Heart left ventricle (tissue), 16 donors: Measurements from ENCODE around the gene TRMT2A. TPM values are rescaled to one million over a fixed set of nuclear protein-coding genes. Genes with fewer than 3 reads are reported as not detected.
A peak's percentile ranks its signal among the peaks of the same experiment; 100 is the strongest.

Experiments used
- ATAC-seq, 4 donors: fragments of 200-7000 bp; cut with Tn5 transposase; one replicate each; pipeline ENCODE4 v1.9.1; 2020 to 2022; ENCODE audit warnings: moderate library complexity in 4 of 4, mild to moderate bottlenecking in 3 of 4, moderate number of reproducible peaks in 1 of 4
- DNase-seq, 5 donors: peaks; one replicate each; pipeline ENCODE4 v3.0.0-alpha.2; 2020
- H3K27ac ChIP-seq, 12 donors: fragments of 200-600 bp; sonication (generic) in 4 of 12; one replicate each; pipeline versions ENCODE4 v1.5.0 to v1.8.0; 2016 to 2022; ENCODE audit warnings: mild to moderate bottlenecking in 2 of 12
- H3K27me3 ChIP-seq, 9 donors: fragments of 200-600 bp; sonication (generic) in 2 of 9; one replicate each; pipeline versions ENCODE4 v1.5.1 to v1.8.0; 2016 to 2022; ENCODE audit warnings: mild to moderate bottlenecking in 3 of 9
- H3K36me3 ChIP-seq, 9 donors: fragments of 200-600 bp; sonication (generic) in 2 of 9; one replicate each; pipeline versions ENCODE4 v1.5.0 to v1.8.0; 2018 to 2022; ENCODE audit warnings: mild to moderate bottlenecking in 2 of 9
- H3K4me1 ChIP-seq, 12 donors: fragments of 200-600 bp; sonication (generic) in 4 of 12; one replicate each; pipeline versions ENCODE4 v1.5.0 to v1.8.0; 2016 to 2022; ENCODE audit warnings: mild to moderate bottlenecking in 3 of 12
- H3K4me3 ChIP-seq, 12 donors: fragments of 200-600 bp; sonication (generic) in 4 of 12; one replicate each; pipeline versions ENCODE4 v1.5.0 to v1.8.0; 2017 to 2022; ENCODE audit warnings: mild to moderate bottlenecking in 9 of 12, moderate library complexity in 4 of 12
- H3K9me3 ChIP-seq, 12 donors: fragments of 200-600 bp; sonication (generic) in 4 of 12; one replicate each; pipeline versions ENCODE4 v1.5.0 to v1.8.0; 2016 to 2022; ENCODE audit warnings: mild to moderate bottlenecking in 1 of 12
- CTCF ChIP-seq, 12 donors: fragments of 200-600 bp; sonication (generic) in 4 of 12; IDR thresholded peaks; one replicate each; pipeline versions ENCODE4 v1.5.0 to v1.8.0; 2018 to 2022; ENCODE audit warnings: antibody characterized with exemption in 12 of 12, mild to moderate bottlenecking in 5 of 12
- POLR2A ChIP-seq, 2 donors: fragments of 450-650 bp; IDR thresholded peaks; one replicate each; pipeline ENCODE4 v1.6.1; 2017; ENCODE audit warnings: antibody characterized with exemption in 2 of 2, mild to moderate bottlenecking in 2 of 2, moderate library complexity in 2 of 2
- WGBS, 4 donors: extraction: QIAGEN DNeasy Blood & Tissue Kit in 2 of 4; methylation state at CpG; one replicate each; pipeline versions ENCODE4 v1.1.5 to v1.1.7; 2013 to 2018; 5-methylcytosine and 5-hydroxymethylcytosine counted together
- intact Hi-C, 10 donors: fragments of 100-400 bp; cut with DNase I; formaldehyde crosslinking; loops; one replicate each; pipeline versions ENCODE4 v1.11.1 to v1.14.2; 2022
- polyA plus RNA-seq, 2 donors: library from polyadenylated mRNA; stranded (reverse); fragments of 200-250 nt; gene quantifications; one replicate each; pipeline ENCODE4 v1.2.3, GENCODE V29; 2013
- total RNA-seq, 9 donors: library from RNA; depleted of rRNA in 2 of 9; stranded (reverse); fragments of >200 nt in 2 of 9; fragmentation: NEBNext Ultra II Directional in 3 of 9; extraction: Animal tissue kit (Norgen Biotek cat#: 25700) in 3 of 9; gene quantifications; one replicate each; pipeline versions ENCODE4 v1.1.0 to v1.2.4, GENCODE V29; 2016 to 2023
- donor health status: ischemic (EF 13 %, LVEDD 7.1; RV severe dilation, severe dysfunction).
- donor health status: healthy with polysubstance abuse.
- donor health status: DM: no; HTN: yes; CAD: no.
- donor health status: DM: no; HTN: no; CAD: no.
- donor health status: ischemic (EF 25% LVEDD 6.9; RV normal size, moderate dysfunction).
- donor health status: ischemic (EF 25% LVEDD 5.7; RV mildly dilated, moderate dysfunction).
- donor health status: healthy.
- donor health status: DM: yes; HTN: yes; CAD: no.
- donor health status: ischemic (EF 35%, LVEDD 5.7; RV mildly dilated, moderate dysfunction).
- donor health status: nonischemic (EF 11% LVEDD 7.7; RV severe dilation, severe dysfunction).
- donor health status: DM: yes; HTN: yes; CAD: no.
- donor health status: PGD.
- donor health status: ischemic (EF 29% LVEDD 5.4; RV normal size, mild dysfunction).
- donor health status: nonischemic (EF 23%, LVEDD 6.1; RV moderate dilation, normal function).

Gene TRMT2A
- total and polyA plus RNA-seq, 11 donors: 15.8 to 31.3 (median 20.2) TPM

- ATAC-seq (no peak), DNase-seq (no peak)
- intact Hi-C loops: loop anchor here in 6 of 10 donors (2.0 to 5.0 kb wide), 3 partner anchors 111 to 129 kb away; partner anchors contain the start of gene RTN4R (in 4 of the 6)
- H3K4me3 ChIP-seq: no peak overlapping the region
- WGBS, 4 donors: 62 to 66% (median 64%) methylated on average over 7 of the region's 7 CpGs
- peaks cover 0 to 11% (median 0%) of the 10 kb centered on the region in 12 donors for H3K4me1 ChIP-seq
- H3K36me3 ChIP-seq: no peaks in the 10 kb centered on the region
- no peaks in the 10 kb centered on the region for H3K9me3 ChIP-seq
- no peak overlapping the region for H3K27ac ChIP-seq
- TF ChIP-seq CTCF (IDR thresholded peaks at IDR 0.05) (no peak), POLR2A (IDR thresholded peaks at IDR 0.05) (no peak)
- H3K27me3 ChIP-seq: peaks cover 0 to 10% (median 0%) of the 10 kb centered on the region in 9 donors
Observed at GRCh38 chr22:20156042-20156389, 39.0 kb upstream of the TRMT2A start.

- Histone ChIP-seq H3K4me1 (peaks cover 0 to 11% (median 0%) of the 10 kb centered on the region in 12 donors), H3K27me3 (peaks cover 0 to 10% (median 0%) of the 10 kb centered on the region in 9 donors), H3K27ac (no peak overlapping the region), H3K9me3 (no peaks in the 10 kb centered on the region), H3K36me3 (no peaks in the 10 kb centered on the region), H3K4me3 (peak overlapping the region in 10 of 12 donors; percentile 21 to 42 (median 32))
- peak; percentile 69 to 84 (median 73) for DNase-seq
- peak; percentile 11 to 83 (median 46) for ATAC-seq
- 54 to 72% (median 61%) methylated on average over 19 to 30 of the region's 30 CpGs for WGBS, 4 donors
- no peak for TF ChIP-seq POLR2A (IDR thresholded peaks at IDR 0.05)
- TF ChIP-seq CTCF (IDR thresholded peaks at IDR 0.05): no peak
- intact Hi-C loops: loop anchor here in 7 of 10 donors (1.0 to 5.0 kb wide), 4 partner anchors 112 to 129 kb away; partner anchors contain the start of gene RTN4R (in 5 of the 7)
Observed at GRCh38 chr22:20155330-20156041, 38.5 kb upstream of the TRMT2A start.

GRCh38 chr22:20154602-20155187, 37.7 kb upstream of the TRMT2A start:
- DNase-seq: no peak
- Histone ChIP-seq H3K9me3 (no peaks in the 10 kb centered on the region), H3K4me1 (peaks cover 0 to 11% (median 0%) of the 10 kb centered on the region in 12 donors), H3K27me3 (peaks cover 0 to 10% (median 0%) of the 10 kb centered on the region in 9 donors), H3K27ac (peak overlapping the region in 2 of 12 donors; percentile 14 to 39), H3K36me3 (no peaks in the 10 kb centered on the region), H3K4me3 (peak overlapping the region in 10 of 12 donors; percentile 21 to 42 (median 32))
- TF ChIP-seq CTCF (IDR thresholded peaks at IDR 0.05) (no peak), POLR2A (IDR thresholded peaks at IDR 0.05) (no peak)
- 41 to 60% (median 55%) methylated on average over 7 to 14 of the region's 14 CpGs for WGBS, 4 donors
- intact Hi-C loops: loop anchor here in 6 of 10 donors (1.0 to 5.0 kb wide), 3 partner anchors 113 to 128 kb away; partner anchors contain the start of gene RTN4R (in 5 of the 6)
- ATAC-seq: no peak

- ATAC-seq: no peak
- no peak for DNase-seq
Observed at GRCh38 chr22:20153945-20154344, 36.9 kb upstream of the TRMT2A start.

More at GRCh38 chr22:20153945-20154344, 36.9 kb upstream of the TRMT2A start:
- TF ChIP-seq POLR2A (IDR thresholded peaks at IDR 0.05) (no peak), CTCF (IDR thresholded peaks at IDR 0.05) (no peak)
- no peaks in the 10 kb centered on the region for H3K36me3 ChIP-seq
- intact Hi-C loops: no loop called here
- peaks cover 0 to 10% (median 0%) of the 10 kb centered on the region in 9 donors for H3K27me3 ChIP-seq
- H3K9me3 ChIP-seq: no peaks in the 10 kb centered on the region
- WGBS, 4 donors: 69 to 73% (median 72%) methylated on average over 15 to 16 of the region's 16 CpGs
- peaks cover 0 to 11% (median 0%) of the 10 kb centered on the region in 12 donors for H3K4me1 ChIP-seq
- no peak overlapping the region for H3K4me3 ChIP-seq
- H3K27ac ChIP-seq: no peak overlapping the region
